ENCODE data around the gene NAP1L2. TPM values are rescaled to one million over a fixed set of nuclear protein-coding genes. Genes with fewer than 3 reads are reported as not detected.
"Not testable (repeated sequence)": the region's sequence is repeated elsewhere in the genome, so short reads cannot be mapped to it uniquely, and the experiment has no call there.

NAP1L2 gene, protein sequence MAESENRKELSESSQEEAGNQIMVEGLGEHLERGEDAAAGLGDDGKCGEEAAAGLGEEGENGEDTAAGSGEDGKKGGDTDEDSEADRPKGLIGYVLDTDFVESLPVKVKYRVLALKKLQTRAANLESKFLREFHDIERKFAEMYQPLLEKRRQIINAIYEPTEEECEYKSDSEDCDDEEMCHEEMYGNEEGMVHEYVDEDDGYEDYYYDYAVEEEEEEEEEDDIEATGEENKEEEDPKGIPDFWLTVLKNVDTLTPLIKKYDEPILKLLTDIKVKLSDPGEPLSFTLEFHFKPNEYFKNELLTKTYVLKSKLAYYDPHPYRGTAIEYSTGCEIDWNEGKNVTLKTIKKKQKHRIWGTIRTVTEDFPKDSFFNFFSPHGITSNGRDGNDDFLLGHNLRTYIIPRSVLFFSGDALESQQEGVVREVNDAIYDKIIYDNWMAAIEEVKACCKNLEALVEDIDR
- 46.1 TPM for total RNA-seq

DNA sequence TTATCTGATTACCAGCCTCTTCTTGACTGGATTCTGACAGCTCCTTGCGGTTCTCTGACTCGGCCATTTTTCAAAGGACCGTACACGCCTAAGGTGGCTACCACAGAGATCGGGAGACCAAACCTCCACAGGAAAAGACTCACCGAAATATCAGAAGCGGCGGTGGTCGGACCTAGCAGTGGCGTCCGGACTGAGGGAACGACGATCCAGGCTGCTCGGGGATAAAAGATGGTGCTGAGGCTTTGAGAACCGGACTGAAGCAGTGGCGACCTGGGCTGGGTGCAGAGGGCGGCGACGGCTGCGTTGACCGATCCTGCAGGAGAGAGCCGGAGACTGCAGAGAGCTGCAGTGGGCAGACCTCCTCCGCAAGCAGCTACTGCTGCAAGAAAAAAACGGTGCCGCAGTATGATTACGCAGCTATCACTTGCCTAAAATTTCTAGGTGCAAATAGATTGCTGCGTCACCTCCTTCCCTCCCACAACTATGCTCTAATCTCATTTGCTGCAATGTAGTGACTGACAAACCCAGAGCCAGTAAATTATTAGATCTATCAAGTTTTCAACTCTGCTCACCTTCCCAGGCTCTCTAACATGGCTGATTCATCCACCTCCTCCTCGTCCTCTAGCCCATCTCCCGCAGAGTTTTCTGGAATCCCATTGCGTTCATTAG is at the start of gene NAP1L2:
NAP1L2 (minus strand) TSS at position 426 of the 669 bp plus-strand sequence; CDS start at position 67, 359 bp downstream.
- DNase-seq (ENCODE audit: low spot score in 2 of 2), result peak; percentile 3 to 11
- no peak for FAIRE-seq

DNA sequence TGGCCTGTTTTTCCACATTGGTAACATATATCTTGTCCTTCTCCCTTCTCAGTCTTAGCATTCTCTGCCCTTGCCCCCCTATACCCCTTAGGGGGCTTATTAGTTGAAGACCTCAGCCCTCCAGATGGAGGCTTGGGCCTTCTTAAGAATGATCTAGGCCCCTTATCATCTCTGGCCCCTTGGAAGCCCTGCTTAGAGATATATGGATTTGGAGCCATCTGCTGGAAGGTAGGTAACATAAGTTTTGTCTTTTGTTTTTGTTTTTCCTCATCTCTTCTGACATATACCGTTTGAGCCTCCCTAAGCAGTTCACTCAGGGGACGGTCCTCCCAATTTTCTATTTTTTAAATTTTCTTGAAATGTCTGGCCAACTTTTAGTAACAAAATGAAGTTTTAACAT is 48.3 kb upstream of the NAP1L2 start:
- FAIRE-seq (no peak), DNase-seq (ENCODE audit: low spot score in 2 of 2) (peak in 1 of 2 donors; percentile 0)

GRCh38 chrX:73239242-73239641 is 24.6 kb upstream of the NAP1L2 start:
- DNase-seq (ENCODE audit: low spot score in 2 of 2) (no peak), FAIRE-seq (no peak)

- FAIRE-seq, result no peak
- no peak for DNase-seq (ENCODE audit: low spot score in 2 of 2)
Measured at GRCh38 chrX:73217621-73218020, 3.0 kb upstream of the NAP1L2 start.

DNA sequence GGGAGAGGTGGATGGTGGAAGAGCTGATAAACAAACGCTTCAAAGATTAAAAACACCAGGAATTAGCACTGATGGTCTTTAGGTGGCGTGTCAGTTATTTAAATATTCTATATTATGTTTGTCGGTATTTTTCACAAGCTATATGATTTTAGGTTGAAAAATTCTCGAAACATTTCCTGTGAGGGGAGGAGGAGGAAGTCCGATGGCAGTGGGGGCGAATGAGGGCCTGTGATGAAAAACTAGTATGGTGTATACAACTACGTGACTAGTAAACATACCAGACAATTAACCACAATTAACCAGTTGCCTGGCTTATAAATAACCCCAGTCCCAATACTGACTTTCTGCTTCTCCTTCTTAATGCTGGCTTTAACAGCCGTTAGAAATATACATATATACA is 595 bp upstream of the NAP1L2 start:
- FAIRE-seq, result no peak
- DNase-seq (ENCODE audit: low spot score in 2 of 2), result no peak

- no peak for DNase-seq (ENCODE audit: low spot score in 2 of 2)
- FAIRE-seq, result no peak
Measured at GRCh38 chrX:73213734-73214425, 771 bp downstream of the NAP1L2 start.

GRCh38 chrX:73206366-73206765 is 8.3 kb downstream of the NAP1L2 start:
- no peak for DNase-seq (ENCODE audit: low spot score in 2 of 2)
- FAIRE-seq, result no peak

- DNase-seq (ENCODE audit: low spot score in 2 of 2) (no peak), FAIRE-seq (no peak)
Measured at GRCh38 chrX:73182502-73183114, 32.0 kb downstream of the NAP1L2 start.

- DNase-seq (ENCODE audit: low spot score in 2 of 2); FAIRE-seq: not testable (repeated sequence)
Measured at GRCh38 chrX:73168945-73169344, 45.7 kb downstream of the NAP1L2 start.

Other genes starting within 250 kb of the NAP1L2 start
- gene PABPC1L2B, start 211.9 kb downstream of the NAP1L2 start, total RNA-seq, result not detected
- 1.6 TPM for gene PABPC1L2A, start 135.3 kb downstream of the NAP1L2 start, total RNA-seq
- gene CDX4, start 232.2 kb upstream of the NAP1L2 start, total RNA-seq, result not detected